CD4-positive, alpha-beta T cell treated with Interleukin-17A for 1 hour (primary cell): ENCODE results near the gene UQCC3.
A peak's percentile ranks its signal among the peaks of the same experiment; 100 is the strongest.
"Not testable (repeated sequence)": the region's sequence is repeated elsewhere in the genome, so short reads cannot be mapped to it uniquely, and the experiment has no call there.

Experiments
- DNase-seq: peaks from one replicate; pipeline ENCODE4 v3.0.0-alpha.2; 2020

UQCC3 gene

GRCh38 chr11:62665599-62666258 lies 5.7 kb upstream of the UQCC3 start:
- peak; percentile 72 for DNase-seq

DNA sequence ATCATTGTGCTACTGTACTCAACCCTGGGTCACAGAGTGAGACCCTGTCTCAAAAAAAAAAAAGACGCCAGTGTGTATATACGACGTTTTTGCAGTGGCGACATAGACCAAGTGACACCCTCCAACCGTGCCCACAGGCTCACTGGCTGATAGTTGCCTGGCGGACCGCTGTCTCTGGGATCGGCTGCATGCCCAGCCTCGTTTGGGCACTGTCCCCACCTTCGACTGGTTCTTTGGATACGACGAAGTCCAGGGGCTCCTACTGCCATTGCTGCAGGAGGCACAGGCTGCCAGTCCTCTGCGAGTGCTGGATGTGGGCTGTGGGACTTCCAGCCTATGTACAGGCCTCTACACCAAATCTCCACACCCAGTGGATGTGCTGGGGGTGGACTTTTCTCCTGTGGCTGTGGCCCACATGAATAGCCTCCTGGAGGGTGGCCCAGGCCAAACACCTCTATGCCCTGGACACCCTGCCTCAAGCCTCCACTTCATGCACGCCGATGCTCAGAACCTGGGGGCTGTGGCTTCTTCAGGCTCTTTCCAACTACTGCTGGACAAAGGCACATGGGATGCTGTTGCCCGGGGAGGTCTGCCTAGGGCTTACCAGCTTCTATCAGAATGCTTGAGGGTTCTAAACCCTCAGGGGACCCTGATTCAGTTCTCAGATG lies 5.1 kb upstream of the UQCC3 start:
- DNase-seq, result no peak

DNA sequence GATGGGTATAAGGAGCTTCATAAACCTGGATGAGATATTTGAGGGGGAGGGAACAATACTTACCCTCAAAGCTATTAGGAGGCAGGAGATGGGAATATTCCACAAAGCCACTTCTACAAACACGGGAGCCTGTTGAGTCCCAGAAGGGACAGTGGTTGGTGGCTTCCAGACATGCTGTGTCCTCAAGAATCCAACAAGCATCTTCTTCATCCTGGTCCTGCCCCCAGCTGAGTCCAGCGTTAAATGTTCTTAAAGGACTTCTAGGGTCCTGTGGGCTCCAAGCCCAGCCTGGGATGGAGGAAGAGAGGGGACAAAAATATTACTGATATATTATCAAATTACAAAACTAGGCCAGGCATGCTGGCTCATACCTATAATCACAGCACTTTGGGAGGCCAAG lies 4.0 kb upstream of the UQCC3 start:
- no peak for DNase-seq

DNA sequence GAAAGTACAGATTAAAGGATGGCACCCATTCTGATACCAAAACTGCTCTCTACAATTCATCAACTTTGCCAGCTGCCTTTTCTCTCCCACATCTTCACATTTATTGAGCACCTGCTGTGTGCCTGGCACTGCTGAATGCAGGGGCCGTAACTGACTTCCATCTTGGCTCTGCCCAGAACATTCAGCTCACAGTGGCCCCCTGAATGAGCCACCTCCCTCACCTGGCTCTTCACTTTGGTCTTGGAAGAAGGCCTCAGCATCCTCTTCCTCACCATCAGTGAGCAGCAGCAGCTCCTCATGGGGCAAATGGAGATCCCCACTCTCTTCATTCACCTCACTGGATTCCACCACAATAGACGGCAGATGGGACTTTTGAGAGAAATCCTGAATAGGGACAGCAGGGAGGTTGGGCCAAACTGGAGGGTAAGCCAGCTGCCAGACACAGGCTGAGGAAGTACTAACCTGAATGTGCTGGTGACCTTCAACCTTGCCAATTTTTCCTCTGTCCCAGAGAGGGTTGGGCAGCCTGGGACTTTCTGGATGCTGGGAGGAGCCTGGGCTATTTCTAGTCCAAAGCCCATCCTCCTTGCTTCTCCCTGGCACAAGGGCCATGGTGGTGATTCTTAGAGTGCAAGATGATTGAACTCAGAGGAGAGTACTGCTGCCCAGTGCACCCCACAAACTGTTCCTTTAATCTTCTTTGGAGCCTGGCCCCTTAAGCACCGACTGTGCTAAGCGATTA lies 1.9 kb upstream of the UQCC3 start:
- DNase-seq, result no peak

DNA sequence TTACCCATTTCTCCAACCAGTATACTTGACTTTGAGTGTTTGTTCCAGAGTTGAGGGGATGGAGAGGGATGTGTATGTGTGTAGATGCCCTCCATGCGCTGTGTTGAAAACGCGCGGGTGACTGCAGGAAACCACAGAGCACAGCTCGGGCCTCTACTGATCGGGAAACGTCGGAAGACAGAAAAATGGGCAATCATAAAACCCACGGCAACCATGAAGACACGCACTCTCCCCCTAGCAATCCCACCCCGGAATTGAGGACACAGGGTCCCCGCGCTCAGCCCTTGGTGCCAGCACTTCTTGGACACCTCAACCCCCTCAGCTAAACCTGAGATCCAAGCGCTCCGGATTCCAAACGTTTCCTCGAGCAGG lies 251 bp upstream of the UQCC3 start:
- DNase-seq, result no peak

- DNase-seq, result no peak
Measured at GRCh38 chr11:62673196-62673525, 1.7 kb downstream of the UQCC3 start.

- not testable (repeated sequence) for DNase-seq
Measured at GRCh38 chr11:62675415-62675814, 3.9 kb downstream of the UQCC3 start.

DNA sequence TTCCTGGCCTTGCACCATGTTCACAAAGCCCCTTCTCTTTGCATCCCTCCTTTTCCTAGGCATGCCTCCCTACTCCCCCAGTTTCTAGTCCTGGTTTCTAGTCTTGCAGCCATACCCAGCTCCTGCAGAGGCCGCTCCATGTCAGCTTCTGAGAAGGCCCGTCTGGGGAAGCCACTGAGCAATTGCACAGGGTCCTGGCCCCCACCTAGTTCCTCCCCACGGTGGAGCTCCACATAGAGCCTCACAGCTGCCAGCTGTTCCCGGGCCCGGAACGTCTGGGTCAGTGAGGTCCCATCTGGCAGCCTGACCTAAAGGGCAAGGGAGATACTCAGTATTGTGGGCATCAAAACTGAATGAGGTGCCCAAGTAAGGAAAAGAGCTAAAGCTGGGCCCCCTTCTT lies 5.2 kb downstream of the UQCC3 start:
- DNase-seq, result no peak

- DNase-seq, result no peak
Measured at GRCh38 chr11:62677156-62677555, 5.7 kb downstream of the UQCC3 start.

DNA sequence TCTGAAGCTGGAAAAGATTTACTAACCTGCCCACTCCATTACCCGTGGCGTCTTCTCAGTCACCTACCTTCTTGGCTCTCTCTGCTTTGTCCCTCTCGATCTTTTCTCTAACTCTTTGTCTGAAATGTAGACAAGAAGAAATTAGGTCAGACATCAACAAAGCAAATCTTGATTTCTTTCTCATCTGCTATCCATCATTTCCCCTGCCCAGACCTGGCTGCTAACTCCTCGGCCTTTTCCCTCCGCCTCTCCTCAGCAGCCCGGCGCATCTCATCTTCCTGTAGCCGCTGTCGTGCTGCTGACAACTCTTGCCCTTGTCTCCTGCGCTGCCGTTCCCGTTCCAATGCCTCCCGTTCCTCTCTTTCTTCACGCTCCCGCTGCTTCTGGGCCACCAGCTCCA lies 6.2 kb downstream of the UQCC3 start:
- DNase-seq, result no peak

DNA sequence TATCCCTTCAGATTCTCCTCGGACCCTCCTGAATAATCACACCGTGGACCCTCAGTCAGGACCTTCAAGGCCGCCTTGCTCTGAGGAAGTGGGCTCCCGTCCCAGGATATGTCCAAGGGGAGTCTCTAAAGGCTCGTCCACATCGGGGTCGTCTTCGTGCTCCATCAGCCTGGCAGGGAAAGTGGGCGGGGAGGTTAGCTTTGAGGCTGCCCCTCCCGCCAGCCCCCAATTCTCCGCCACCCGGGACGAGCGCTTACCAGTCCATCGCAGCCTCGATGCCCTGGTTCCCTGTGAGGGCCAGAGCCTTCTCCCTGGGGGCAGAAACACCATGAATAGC lies 6.9 kb downstream of the UQCC3 start:
- DNase-seq, result no peak

DNA sequence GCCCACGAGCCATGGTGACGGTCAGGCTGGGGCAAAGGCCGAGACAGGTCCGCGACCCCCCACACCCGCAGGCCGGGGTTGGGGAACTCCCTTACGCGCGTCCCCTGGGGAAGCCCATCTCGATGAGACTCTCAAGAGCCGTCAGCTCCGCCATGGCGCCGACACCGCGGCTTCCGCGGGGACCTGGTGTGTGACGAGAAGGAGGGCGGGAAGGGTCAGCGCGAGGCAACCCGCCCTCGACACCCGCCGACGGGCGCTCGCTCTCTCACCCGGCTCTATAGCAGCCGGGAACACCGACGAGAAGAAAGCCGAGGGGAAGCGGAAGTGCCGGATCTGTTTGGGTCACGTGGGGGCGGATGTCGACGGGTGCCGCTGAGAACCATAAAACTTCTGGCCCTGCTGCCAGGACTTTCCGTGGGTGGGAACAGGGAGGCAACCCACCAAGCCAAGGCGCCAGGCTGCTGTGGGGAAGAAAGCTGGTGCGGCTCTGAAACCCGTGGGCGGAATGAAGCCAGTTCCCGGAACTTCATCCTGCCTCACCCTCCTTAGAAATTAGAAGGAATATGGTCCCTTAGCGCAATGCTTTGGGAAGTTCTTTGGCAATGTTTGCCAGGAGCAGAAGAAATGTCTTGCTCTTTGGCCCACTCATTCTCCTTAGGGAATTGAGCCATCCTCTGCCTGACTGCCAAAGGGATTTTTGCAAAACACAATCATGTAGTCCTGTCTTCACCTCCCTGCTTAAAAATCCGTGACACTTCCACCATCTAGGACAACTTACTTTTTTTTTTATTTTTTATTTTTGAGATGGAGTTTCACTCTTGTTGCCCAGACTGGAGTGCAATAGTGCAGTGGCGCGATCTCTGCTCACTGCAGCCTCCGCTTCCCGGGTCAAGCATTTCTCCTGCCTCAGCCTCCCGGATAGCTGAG lies 7.6 kb downstream of the UQCC3 start, which contains the start of gene UBXN1:
TSS of gene UBXN1 (minus strand) at position 304 of the 927 bp plus-strand sequence. CDS start at position 154, 150 bp downstream.
- peak; percentile 89 for DNase-seq

GRCh38 chr11:62680825-62681240 lies 9.4 kb downstream of the UQCC3 start:
- DNase-seq, result peak; percentile 66

DNA sequence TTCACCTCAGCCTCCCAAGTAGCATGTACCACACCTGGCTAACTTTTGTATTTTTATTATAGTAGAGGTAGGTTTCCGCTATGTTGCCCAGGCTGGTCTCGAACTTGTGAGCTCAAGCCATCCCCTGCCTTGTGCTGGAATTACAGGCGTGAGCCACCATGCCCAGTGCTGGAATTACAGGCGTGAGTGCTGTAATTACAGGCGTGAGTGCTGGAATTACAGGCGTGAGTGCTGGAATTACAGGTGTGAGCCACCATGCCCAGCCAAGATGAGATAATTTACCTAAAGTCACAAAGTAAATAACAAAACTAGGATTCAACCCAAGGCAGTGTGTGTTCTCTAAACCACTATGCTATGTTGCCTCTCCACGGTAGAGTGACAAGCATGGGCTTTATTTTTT lies 11.0 kb downstream of the UQCC3 start:
- no peak for DNase-seq

DNA sequence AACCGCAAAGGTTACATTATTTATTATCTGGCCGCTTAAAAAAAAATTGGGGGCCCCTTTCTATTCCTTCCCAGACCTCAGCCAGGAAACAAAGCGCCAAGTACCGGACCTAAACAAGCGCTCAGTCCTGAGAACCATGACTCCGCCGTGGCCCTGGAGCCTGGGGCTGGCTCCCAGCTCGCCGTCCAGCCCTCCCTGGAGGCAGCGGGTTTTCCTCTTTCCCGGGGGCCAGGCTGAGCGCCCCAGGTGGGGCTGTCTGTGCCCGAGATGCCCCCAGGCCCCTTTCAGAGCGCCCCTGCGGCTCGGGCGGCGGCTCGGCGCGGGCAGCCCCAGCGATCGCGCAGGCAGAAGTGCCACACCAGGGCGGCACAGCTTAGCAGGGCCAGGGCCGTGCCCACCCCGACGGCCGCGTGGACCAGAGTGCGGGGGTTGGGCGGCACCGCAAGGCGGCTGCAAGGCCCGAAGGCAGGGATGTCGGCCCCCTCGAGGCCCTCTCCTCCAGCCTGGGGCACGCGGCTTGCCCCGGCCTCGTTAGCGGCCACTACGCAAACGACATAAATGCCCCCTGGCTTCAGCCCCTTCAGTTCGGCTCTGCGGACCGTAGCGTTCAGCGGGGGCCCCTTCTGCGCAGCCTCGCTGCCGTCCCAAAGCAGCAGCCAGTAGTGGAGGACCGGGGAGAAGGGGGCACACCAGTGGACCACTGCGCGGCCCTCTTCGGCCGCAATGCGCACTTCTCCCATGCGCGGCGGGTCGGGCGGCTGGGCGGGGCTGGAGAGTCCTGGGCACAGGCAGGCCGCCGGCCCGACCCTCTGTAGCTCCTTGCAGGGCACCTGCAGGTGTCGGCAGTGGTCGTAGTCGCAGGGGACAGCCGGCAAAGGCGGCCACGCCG lies 16.3 kb downstream of the UQCC3 start:
- DNase-seq, result no peak

GRCh38 chr11:62688491-62688890 lies 17.0 kb downstream of the UQCC3 start:
- DNase-seq, result no peak

- DNase-seq, result no peak
Measured at GRCh38 chr11:62689421-62690183, 18.1 kb downstream of the UQCC3 start, which contains the start of gene LRRN4CL. TSS of gene LRRN4CL (minus strand) at chr11:62689530. CDS start at chr11:62688508, 1,022 bp downstream.

GRCh38 chr11:62693624-62694023 lies 22.2 kb downstream of the UQCC3 start:
- not testable (repeated sequence) for DNase-seq

GRCh38 chr11:62694455-62695167 lies 23.1 kb downstream of the UQCC3 start:
- peak; percentile 84 for DNase-seq

DNA sequence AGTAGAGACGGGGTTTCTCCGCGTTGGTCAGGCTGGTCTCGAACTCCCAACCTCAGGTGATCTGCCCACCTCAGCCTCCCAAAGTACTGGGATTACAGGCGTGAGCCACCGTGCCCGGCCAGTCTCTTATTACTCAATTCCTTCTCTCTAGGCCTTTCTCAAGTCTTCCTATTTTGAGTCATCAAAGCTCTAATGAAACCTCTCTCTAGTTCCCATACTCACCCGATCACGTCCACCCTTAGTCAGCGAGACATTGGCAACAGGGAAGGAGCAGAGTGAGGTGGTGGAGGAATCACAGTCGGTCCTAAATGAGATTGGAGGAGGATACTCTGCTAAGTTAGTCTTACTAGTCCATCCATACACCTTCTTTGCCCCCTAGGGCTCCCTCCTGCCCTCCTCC lies 30.8 kb downstream of the UQCC3 start:
- DNase-seq, result no peak
